Panc1 (cell line): ENCODE data around the gene TCF3. TPM values are rescaled to one million over a fixed set of nuclear protein-coding genes. Genes with fewer than 3 reads are reported as not detected.

Experiments used
- ATAC-seq: fragments of 200-7000 bp; cut with Tn5 transposase; 2 replicates; pipeline ENCODE4 v1.9.1; 2020; ENCODE audit warnings: mild to moderate bottlenecking, moderate library complexity
- BruUV-seq: library from RNA; stranded (reverse); fragments of 400-500 nt; replicated peaks from 2 replicates; lab custom pipeline; 2021; lab: Mats Ljungman, UMichigan
- CTCF ChIA-PET: fragments of 300-600 bp; sonication (Branson Sonifier 250); formaldehyde crosslinking; loops from one replicate; lab custom pipeline; 2022; ENCODE audit warnings: antibody characterized with exemption; lab: Charles Lee
- POLR2A ChIA-PET: fragments of 300-600 bp; sonication (Branson Sonifier 250); formaldehyde crosslinking; loops from one replicate; lab custom pipeline; 2022; ENCODE audit warnings: antibody characterized with exemption; lab: Charles Lee
- DNase-seq: peaks from one replicate; pipeline ENCODE4 v3.0.0-alpha.2; 2010; ENCODE audit warnings: low read depth, low spot score
- H3K27ac ChIP-seq: 2 replicates; pipeline ENCODE4 v1.5.1; 2011; ENCODE audit warnings: mild to moderate bottlenecking, low read length, inconsistent platforms
- H3K27me3 ChIP-seq: fragments of 200-500 bp; sonication (Bioruptor generic); 2 replicates; pipeline ENCODE4 v1.6.0; 2014; ENCODE audit warnings: low read length, inconsistent platforms; ENCODE audit not compliant: control insufficient read depth, insufficient read depth
- H3K36me3 ChIP-seq: fragments of 200-500 bp; sonication (Bioruptor generic); 2 replicates; pipeline ENCODE4 v1.5.1; 2014; ENCODE audit warnings: inconsistent platforms, mild to moderate bottlenecking, low read length, moderate library complexity; ENCODE audit not compliant: control insufficient read depth, insufficient read depth
- H3K4me1 ChIP-seq: 2 replicates; pipeline ENCODE4 v1.5.1; 2011; ENCODE audit warnings: inconsistent platforms, mild to moderate bottlenecking, low read length, moderate library complexity; ENCODE audit not compliant: control insufficient read depth, insufficient read depth
- H3K4me3 ChIP-seq, 2 experiments: 2 replicates each; pipeline ENCODE4 v1.5.1; 2011 to 2012; ENCODE audit warnings: low read depth in 2 of 2, low read length in 2 of 2, mild to moderate bottlenecking in 2 of 2, inconsistent platforms in 1 of 2, moderate library complexity in 1 of 2
- H3K9me3 ChIP-seq: fragments of 200-500 bp; sonication (Bioruptor generic); 2 replicates; pipeline ENCODE4 v1.5.1; 2014; ENCODE audit warnings: low read depth, mild to moderate bottlenecking, inconsistent platforms, low read length, moderate library complexity; ENCODE audit not compliant: control insufficient read depth, insufficient read depth
- CTCF ChIP-seq: fragments of 450-650 bp; IDR thresholded peaks from 2 replicates; pipeline ENCODE4 v1.5.1; 2017; ENCODE audit warnings: mild to moderate bottlenecking
- POLR2AphosphoS5 ChIP-seq: IDR thresholded peaks from 2 replicates; pipeline ENCODE4 v1.6.1; 2012; ENCODE audit warnings: mild to moderate bottlenecking, low read depth, low read length, moderate library complexity
- REST ChIP-seq, 2 experiments: IDR thresholded peaks; 2 replicates each; pipeline ENCODE4 v1.6.1; 2011 to 2012; ENCODE audit warnings: low read depth in 2 of 2, control low read depth in 1 of 2, low read length in 1 of 2, mild to moderate bottlenecking in 1 of 2, moderate library complexity in 1 of 2; ENCODE audit not compliant: insufficient read depth in 1 of 2
- SIN3A ChIP-seq: IDR thresholded peaks from 2 replicates; pipeline ENCODE4 v1.6.1; 2012; ENCODE audit warnings: low read depth, mild to moderate bottlenecking, low read length, moderate library complexity, borderline replicate concordance; ENCODE audit not compliant: insufficient read depth
- TCF7L2 ChIP-seq: IDR thresholded peaks from 2 replicates; pipeline ENCODE4 v1.6.1; 2011; ENCODE audit warnings: mild to moderate bottlenecking, low read depth, low read length, inconsistent platforms
- in situ Hi-C: cut with HindIII; loops from 2 replicates; pipeline ENCODE4 v1.10.0; 2016; ENCODE audit warnings: low sequenced_read_pairs, low pct_unique_long_range_greater_than_20kb
- intact Hi-C: fragments of 100-400 bp; cut with micrococcal nuclease; formaldehyde crosslinking; loops from one replicate; pipeline ENCODE4 v1.10.0; 2022; ENCODE audit not compliant: unreplicated experiment
- total RNA-seq: library from RNA; stranded (reverse); gene quantifications from one replicate; pipeline ENCODE4 v1.2.1, GENCODE V29; 2021; ENCODE audit not compliant: unreplicated experiment

Gene TCF3
- total RNA-seq, 1 experiment from 2014 or later, result 175 TPM

GRCh38 chr19:1579222-1579621, 73.2 kb downstream of the TCF3 start:
- no peaks in the 10 kb centered on the region for H3K9me3 ChIP-seq
- CTCF ChIA-PET, result no interaction called here
- TF ChIP-seq REST (IDR thresholded peaks at IDR 0.05; ENCODE audit: insufficient read depth in 1 of 2, low read depth in 2 of 2, low read length in 1 of 2) (no peak), CTCF (no peak), TCF7L2 (no peak), SIN3A (no peak), POLR2AphosphoS5 (no peak)
- POLR2A ChIA-PET, result no interaction called here
- BruUV-seq, result no TSS peak
- H3K36me3 ChIP-seq, result no peaks in the 10 kb centered on the region
- no peak overlapping the region for H3K27ac ChIP-seq
- H3K27me3 ChIP-seq, result no peaks in the 10 kb centered on the region
- DNase-seq (no peak), ATAC-seq (no peak)
- intact Hi-C loops (no loop called here), in situ Hi-C loops (no loop called here)
- no peak overlapping the region for H3K4me3 ChIP-seq
- no peaks in the 10 kb centered on the region for H3K4me1 ChIP-seq

GRCh38 chr19:1577929-1578618, 74.3 kb downstream of the TCF3 start:
- no peak for DNase-seq
- intact Hi-C loops, result no loop called here
- Histone ChIP-seq H3K27me3 (no peaks in the 10 kb centered on the region), H3K9me3 (no peaks in the 10 kb centered on the region), H3K27ac (no peak overlapping the region), H3K4me1 (no peaks in the 10 kb centered on the region), H3K36me3 (no peaks in the 10 kb centered on the region), H3K4me3 (no peak overlapping the region)
- peak; percentile 18 for ATAC-seq
- CTCF ChIA-PET, result no interaction called here
- in situ Hi-C loops, result no loop called here
- TF ChIP-seq SIN3A, result no peak
- no peak for TF ChIP-seq CTCF
- no peak for TF ChIP-seq REST (IDR thresholded peaks at IDR 0.05; ENCODE audit: insufficient read depth in 1 of 2, low read depth in 2 of 2, low read length in 1 of 2)
- no peak for TF ChIP-seq POLR2AphosphoS5
- no peak for TF ChIP-seq TCF7L2
- BruUV-seq, result TSS peak; percentile 53
- POLR2A ChIA-PET, result no interaction called here
